Measurements from ENCODE around the gene MOV10L1.

MOV10L1 gene

GRCh38 chr22:50067244-50067643, 22.6 kb upstream of the MOV10L1 start:
- DNase-seq: no peak
- Histone ChIP-seq H3K9me2 (replicated peaks; ENCODE audit: insufficient read depth, low read length) (no peaks in the 10 kb centered on the region), H3K4me1 (ENCODE audit: low read length) (no peaks in the 10 kb centered on the region), H3K4me3 (ENCODE audit: low read length) (no peak overlapping the region), H4K20me1 (ENCODE audit: insufficient read depth, low read length) (no peaks in the 10 kb centered on the region), H3K36me3 (replicated peaks; ENCODE audit: insufficient read depth, low read length) (no peaks in the 10 kb centered on the region), H2AFZ (ENCODE audit: low read length) (no peak overlapping the region), H3K27ac (ENCODE audit: low read length) (no peak overlapping the region), H3F3A (ENCODE audit: insufficient read depth, low read length) (no peaks in the 10 kb centered on the region), H3K4me2 (ENCODE audit: low read depth, low read length) (no peak overlapping the region), H3K27me3 (replicated peaks; ENCODE audit: insufficient read depth, low read length) (peaks cover 75% of the 10 kb centered on the region), H3K9ac (ENCODE audit: low read length) (no peak overlapping the region), H3K79me2 (ENCODE audit: low read length) (no peaks in the 10 kb centered on the region), H3K9me3 (replicated peaks; ENCODE audit: insufficient read depth, low read length) (no peaks in the 10 kb centered on the region)
- no peak for TF ChIP-seq EZH2phosphoT487 (IDR thresholded peaks at IDR 0.05; ENCODE audit: low read length)
- TF ChIP-seq, protein P1, sequence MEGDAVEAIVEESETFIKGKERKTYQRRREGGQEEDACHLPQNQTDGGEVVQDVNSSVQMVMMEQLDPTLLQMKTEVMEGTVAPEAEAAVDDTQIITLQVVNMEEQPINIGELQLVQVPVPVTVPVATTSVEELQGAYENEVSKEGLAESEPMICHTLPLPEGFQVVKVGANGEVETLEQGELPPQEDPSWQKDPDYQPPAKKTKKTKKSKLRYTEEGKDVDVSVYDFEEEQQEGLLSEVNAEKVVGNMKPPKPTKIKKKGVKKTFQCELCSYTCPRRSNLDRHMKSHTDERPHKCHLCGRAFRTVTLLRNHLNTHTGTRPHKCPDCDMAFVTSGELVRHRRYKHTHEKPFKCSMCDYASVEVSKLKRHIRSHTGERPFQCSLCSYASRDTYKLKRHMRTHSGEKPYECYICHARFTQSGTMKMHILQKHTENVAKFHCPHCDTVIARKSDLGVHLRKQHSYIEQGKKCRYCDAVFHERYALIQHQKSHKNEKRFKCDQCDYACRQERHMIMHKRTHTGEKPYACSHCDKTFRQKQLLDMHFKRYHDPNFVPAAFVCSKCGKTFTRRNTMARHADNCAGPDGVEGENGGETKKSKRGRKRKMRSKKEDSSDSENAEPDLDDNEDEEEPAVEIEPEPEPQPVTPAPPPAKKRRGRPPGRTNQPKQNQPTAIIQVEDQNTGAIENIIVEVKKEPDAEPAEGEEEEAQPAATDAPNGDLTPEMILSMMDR (IDR thresholded peaks at IDR 0.05; ENCODE audit: low read length): no peak
- TF ChIP-seq EZH2 (optimal IDR thresholded peaks at IDR 0.05; ENCODE audit: low read depth, low read length): no peak

- TF ChIP-seq, protein P1 (IDR thresholded peaks at IDR 0.05; ENCODE audit: low read length): no peak
- TF ChIP-seq EZH2phosphoT487 (IDR thresholded peaks at IDR 0.05; ENCODE audit: low read length) (no peak), EZH2 (optimal IDR thresholded peaks at IDR 0.05; ENCODE audit: low read depth, low read length) (no peak)
- Histone ChIP-seq H3K4me2 (ENCODE audit: low read depth, low read length) (no peak overlapping the region), H3F3A (ENCODE audit: insufficient read depth, low read length) (no peaks in the 10 kb centered on the region), H3K36me3 (replicated peaks; ENCODE audit: insufficient read depth, low read length) (no peaks in the 10 kb centered on the region), H3K9me2 (replicated peaks; ENCODE audit: insufficient read depth, low read length) (no peaks in the 10 kb centered on the region), H3K27ac (ENCODE audit: low read length) (no peak overlapping the region), H3K27me3 (replicated peaks; ENCODE audit: insufficient read depth, low read length) (peaks cover 70% of the 10 kb centered on the region), H3K4me3 (ENCODE audit: low read length) (no peak overlapping the region), H3K9ac (ENCODE audit: low read length) (no peak overlapping the region), H3K4me1 (ENCODE audit: low read length) (no peaks in the 10 kb centered on the region), H2AFZ (ENCODE audit: low read length) (no peak overlapping the region), H4K20me1 (ENCODE audit: insufficient read depth, low read length) (no peaks in the 10 kb centered on the region), H3K79me2 (ENCODE audit: low read length) (no peaks in the 10 kb centered on the region), H3K9me3 (replicated peaks; ENCODE audit: insufficient read depth, low read length) (no peaks in the 10 kb centered on the region)
- DNase-seq: no peak
Measured at GRCh38 chr22:50068096-50068495, 21.7 kb upstream of the MOV10L1 start.

DNA sequence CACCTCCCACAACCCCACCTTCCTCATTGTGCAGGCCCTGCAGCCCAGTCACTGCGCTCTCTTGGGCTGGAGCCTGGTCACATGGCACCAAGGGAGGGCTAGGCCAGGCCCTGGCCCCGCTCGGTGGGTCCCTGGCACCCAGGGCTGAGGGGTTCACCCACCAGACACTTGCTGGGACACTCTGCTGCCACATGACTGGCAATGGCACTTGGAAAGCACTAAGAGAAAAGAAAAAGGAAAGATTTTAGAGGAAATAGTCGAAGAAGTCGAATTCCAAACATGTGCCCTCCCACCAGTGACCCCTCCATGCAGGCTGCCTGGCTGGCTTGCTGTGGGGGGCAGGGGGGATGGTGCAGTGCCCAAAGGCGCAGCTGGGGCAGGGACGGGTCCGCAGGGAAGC, 19.4 kb upstream of the MOV10L1 start:
- Histone ChIP-seq H3K4me1 (ENCODE audit: low read length) (no peaks in the 10 kb centered on the region), H3K9ac (ENCODE audit: low read length) (no peak overlapping the region), H3K36me3 (replicated peaks; ENCODE audit: insufficient read depth, low read length) (no peaks in the 10 kb centered on the region), H3K4me2 (ENCODE audit: low read depth, low read length) (no peak overlapping the region), H3K27ac (ENCODE audit: low read length) (no peak overlapping the region), H3K27me3 (replicated peaks; ENCODE audit: insufficient read depth, low read length) (peaks cover 62% of the 10 kb centered on the region), H2AFZ (ENCODE audit: low read length) (no peak overlapping the region), H3F3A (ENCODE audit: insufficient read depth, low read length) (no peaks in the 10 kb centered on the region), H3K79me2 (ENCODE audit: low read length) (no peaks in the 10 kb centered on the region), H3K9me3 (replicated peaks; ENCODE audit: insufficient read depth, low read length) (no peaks in the 10 kb centered on the region), H3K9me2 (replicated peaks; ENCODE audit: insufficient read depth, low read length) (no peaks in the 10 kb centered on the region), H3K4me3 (ENCODE audit: low read length) (no peak overlapping the region), H4K20me1 (ENCODE audit: insufficient read depth, low read length) (no peaks in the 10 kb centered on the region)
- TF ChIP-seq, protein P1 (IDR thresholded peaks at IDR 0.05; ENCODE audit: low read length): no peak
- TF ChIP-seq EZH2phosphoT487 (IDR thresholded peaks at IDR 0.05; ENCODE audit: low read length) (no peak), EZH2 (optimal IDR thresholded peaks at IDR 0.05; ENCODE audit: low read depth, low read length) (no peak)
- DNase-seq: no peak

All from MM.1S (cell line).